OCI-M2 (cell line): ENCODE measurements around the gene TECTA.

Source experiments
- DNase-seq: peaks from one replicate; lab custom pipeline; 2025; ENCODE audit not compliant: unreplicated experiment; lab: John Stamatoyannopoulos, UW

TECTA gene

DNA sequence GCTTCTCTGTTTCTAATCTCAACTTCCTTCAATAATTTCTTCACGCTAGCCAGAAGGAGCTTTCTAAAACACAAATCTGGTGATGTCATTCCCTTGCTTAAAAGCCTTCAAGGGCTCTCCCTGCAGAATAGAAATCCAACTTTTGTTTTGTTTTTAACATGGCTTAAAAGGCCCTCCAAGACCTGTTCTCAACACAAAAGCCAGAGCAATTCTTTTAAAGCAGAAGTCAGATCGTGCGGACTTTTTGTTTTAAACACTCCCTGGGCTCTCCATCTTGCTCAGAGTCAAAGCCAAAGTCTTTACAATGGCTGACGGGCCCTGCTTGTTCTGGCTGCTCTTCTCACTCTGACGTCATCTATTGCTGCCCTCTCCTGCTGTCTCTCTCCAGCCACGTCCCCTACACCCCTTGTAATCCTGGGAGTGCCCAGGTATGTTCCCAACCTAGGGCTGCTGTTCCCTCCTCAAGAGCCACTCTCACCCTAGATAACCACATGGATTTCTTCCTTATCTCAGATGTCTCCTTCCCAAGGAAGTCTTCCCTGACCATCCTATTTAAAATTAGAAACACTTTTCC is 22.5 kb downstream of the TECTA start:
- DNase-seq, result no peak

DNA sequence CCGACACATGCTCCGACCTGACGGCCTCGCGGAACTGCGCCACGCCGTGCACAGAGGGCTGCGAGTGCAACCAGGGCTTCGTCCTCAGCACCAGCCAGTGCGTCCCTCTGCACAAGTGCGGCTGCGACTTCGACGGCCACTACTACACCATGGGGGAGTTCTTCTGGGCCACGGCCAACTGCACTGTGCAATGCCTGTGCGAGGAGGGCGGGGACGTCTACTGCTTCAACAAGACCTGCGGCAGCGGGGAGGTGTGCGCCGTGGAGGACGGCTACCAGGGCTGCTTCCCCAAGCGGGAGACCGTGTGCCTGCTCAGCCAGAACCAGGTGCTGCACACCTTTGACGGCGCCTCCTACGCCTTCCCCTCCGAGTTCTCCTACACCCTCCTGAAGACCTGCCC is 26.8 kb downstream of the TECTA start:
- no peak for DNase-seq

DNA sequence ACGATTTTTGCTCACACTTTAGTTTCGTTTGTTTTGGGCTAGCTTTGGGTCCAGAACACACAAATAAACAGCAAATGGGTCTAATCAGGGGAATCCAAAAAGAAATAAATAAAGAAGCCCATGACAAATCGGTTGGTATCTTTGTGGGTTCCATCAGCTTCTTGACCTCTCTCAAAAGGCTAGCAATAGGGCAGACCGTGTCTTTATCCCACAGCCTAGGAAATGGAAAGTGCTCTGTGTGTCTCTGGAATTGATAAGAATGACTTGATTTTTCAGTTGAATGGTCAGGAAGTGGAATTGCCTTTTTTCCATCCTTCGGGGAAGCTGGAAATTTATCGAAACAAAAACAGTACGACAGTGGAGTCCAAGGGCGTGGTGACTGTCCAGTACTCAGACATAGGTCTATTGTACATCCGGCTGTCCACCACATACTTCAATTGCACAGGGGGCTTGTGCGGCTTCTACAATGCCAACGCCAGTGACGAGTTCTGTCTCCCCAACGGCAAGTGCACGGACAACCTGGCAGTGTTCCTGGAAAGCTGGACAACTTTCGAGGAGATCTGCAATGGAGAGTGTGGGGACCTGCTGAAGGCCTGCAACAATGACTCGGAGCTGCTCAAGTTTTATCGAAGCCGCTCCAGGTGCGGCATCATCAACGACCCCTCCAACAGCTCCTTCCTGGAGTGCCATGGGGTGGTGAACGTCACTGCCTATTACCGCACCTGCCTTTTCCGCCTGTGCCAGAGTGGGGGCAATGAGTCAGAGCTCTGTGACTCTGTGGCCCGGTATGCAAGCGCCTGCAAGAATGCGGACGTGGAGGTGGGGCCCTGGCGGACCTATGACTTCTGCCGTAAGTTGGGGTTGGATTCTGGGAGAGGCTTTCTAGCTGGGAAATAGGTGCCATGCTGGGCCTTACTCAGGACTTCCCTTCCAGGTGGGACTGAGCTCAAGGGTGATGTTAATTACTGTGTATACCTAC is 28.6 kb downstream of the TECTA start:
- DNase-seq, result no peak

DNA sequence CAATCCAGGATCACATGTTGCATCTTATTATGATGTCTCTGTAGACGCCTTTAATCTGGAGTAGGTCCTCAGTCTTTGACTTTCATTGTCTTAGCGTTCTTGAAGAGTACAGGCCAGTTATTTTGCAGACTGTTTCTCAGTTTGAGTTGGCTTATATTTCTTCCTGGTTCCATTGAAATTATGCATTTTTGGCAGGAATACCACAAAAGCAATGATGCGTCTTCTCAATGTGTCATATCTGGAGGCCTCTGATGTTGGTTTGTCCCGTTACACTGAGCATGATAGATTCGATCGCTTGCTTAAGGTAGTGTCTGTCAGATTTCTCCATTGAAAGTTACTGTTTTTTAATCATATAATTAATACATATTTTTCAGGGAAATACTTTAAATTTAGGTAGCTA is 30.6 kb downstream of the TECTA start:
- DNase-seq, result no peak

DNA sequence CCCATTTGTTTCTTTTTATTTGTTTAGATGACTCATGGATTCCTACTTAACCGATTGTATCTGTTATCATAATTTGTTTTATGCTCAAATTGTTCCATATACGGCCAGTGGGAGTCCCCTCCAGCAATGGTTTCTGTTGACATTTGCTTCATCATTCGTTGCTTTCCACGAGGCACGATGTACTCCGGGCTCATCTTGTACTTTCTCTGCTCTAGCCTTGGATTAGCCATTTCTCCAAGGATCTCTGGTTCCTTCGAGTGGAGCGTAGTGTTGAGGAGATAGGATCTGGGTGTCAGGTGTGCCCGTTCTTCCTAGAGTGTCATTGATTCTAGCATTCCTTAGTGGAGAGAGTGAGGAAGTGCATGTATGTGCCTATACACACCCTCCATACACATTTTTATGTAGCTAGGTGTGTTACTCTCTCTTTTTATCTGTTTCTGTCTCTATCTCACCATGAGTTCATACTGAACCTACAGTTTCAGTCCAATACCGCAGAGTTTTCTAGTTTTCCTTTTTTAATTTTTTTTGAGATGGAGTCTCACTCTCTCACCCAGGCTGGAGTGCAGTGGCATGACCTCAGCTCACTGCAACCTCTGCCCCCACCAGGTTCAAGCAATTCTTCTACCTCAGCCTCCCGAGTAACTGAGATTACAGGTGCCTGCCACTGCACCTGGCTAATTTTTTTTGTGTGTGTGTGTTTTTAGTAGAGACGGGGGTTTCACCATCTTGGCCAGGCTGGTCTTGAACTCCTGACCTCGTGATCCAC is 31.4 kb downstream of the TECTA start:
- DNase-seq, result no peak

DNA sequence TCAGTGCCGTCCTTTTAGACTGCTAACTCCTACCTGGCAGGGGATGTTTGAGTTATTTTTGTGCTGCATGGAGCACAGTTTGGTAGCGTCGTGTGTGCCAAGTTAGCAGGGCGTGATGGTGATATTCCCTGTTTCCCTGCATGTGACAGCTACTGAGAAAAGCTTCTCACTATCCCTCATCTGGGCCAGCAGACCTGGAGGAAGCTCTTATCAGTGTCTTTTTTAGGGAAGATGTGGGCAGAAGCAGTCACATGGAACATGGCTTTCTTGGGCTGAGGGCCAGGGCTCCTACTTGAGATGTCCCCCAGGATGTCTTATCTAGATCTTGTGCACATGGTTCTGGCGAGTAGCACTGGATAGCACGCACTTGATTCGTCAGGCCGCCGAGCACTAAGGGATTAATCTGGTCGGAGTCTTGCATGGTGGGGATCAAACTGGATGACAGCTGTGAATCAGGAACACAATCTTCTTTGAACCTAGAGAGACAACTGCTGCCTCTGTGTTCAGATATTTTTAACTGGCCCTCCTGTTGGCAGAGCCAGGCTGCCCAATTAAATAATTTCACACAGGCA is 33.8 kb downstream of the TECTA start:
- DNase-seq, result no peak

DNA sequence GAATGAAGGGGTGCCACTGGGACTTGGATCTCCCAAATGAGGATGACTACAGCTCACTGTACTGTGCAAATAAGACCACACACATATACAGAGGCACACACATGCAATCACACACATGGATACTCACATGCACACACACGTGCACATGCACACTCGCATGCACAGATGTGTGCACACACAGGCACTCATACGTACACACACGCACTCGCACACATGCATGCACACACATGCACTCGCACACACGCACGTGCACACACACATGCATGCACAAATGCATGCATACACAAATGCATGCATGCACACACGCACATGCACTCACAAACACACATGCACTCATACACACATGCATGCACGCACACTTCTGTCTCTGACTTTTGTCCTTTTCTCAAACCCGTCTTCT is 36.0 kb downstream of the TECTA start:
- DNase-seq, result no peak

DNA sequence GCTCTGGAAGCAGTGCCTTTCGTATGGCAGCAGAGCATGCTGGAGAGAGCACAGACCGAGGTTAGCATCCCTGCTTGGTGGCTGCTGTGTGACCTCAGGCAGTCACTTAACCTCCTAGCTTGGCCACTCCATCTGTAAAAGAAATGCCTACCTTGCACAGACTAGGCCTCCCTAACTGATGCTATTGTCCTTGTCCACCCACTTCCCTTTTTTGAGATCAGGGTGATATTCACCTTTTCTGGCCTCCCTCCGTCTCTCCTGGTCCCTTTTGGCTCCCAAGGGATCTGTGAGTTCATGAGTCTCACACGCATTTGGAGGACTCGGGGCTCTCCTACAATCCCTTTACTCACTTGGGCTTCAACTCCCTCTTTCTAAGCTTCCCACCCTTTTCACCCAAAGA is 37.2 kb downstream of the TECTA start:
- no peak for DNase-seq

DNA sequence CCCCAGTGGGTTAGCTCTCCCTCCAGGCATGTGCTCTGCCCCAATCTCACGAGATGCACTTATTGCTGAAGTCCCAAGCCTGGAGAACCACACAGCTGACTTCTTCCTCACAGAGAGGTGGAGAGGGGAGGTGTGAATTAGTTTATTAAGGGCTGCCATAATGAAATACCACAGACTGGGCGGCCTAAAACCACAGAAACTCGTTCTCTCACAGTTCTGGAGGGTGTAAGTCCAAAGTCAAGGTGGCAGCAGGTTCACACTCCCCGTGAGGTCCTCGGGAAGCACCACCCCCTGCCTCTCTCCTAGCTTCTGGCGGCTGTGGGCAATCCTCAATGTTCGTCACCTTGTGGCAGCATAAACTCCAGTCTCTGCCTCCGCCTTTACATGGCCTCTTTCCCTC is 39.3 kb downstream of the TECTA start:
- DNase-seq, result no peak

DNA sequence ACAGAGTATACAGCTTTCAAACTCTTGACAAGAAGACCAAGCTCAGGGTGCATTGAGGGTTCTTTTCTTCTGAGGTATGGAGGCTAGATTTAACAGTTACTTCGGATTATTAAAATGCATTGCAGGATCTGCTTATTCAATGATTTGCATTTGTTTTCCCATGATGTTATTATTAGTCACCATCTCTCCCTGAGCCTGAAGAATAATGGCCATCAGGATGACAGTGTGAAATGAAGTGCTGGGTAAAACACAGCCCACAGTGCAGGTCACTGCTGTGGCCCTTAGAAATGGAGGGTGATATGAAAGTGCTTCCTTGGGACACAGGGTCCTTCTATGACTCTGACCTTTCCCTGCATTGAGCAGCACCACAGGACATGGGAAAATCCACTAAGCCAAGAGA is 40.0 kb downstream of the TECTA start:
- DNase-seq, result no peak

DNA sequence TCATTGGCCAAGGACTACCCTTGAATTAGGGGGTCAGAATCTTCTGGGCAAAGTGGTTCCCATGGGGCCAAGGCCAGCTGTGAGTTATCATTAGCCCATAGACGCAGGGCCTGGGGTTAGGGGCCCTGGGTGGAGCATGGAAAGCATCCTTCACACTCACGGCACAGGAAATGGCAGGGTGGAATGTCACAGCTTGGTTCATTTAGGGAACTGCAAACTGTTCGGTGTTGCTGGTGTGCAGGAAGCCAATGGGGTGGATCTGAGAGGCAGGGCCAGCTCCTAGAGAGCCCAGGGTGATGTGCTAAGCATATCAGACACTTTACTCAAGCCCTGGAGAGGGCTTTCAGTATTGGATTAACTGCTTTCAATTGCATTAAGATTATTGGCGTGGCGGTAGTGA is 42.9 kb downstream of the TECTA start:
- DNase-seq, result no peak

DNA sequence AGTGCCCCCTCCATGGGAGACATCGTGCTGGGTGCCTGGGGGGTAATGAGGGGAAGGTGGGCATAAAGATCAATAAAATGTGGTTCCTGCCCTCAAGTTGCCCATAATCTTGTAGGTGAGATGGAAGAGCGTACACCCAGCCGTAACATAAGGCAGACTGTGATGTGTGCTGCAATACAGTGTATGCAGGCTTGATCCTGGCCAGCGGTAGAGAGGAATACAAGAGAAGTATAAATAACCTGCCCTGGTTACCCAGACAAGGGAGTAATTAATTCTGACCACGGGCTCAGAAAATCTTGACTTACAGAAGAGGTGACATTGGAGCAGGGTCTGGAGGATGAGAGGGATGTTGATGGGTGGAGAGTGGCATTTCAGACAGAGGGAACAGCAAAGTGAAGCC is 43.7 kb downstream of the TECTA start:
- no peak for DNase-seq

DNA sequence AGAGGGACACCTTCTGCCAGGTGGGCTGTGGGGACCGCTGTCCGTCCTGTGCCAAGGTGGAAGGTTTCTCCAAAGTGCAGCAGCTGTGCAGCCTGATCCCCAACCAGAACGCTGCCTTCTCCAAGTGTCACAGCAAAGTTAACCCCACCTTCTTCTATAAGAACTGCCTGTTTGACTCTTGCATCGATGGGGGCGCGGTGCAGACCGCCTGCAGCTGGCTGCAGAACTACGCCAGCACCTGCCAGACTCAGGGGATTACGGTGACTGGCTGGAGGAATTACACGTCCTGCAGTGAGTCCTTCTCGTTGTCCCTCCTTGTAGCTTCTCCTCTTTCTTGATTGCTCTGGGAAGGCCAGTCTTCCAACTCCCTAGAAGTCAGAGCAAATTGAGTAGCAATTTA is 44.8 kb downstream of the TECTA start:
- DNase-seq, result no peak

DNA sequence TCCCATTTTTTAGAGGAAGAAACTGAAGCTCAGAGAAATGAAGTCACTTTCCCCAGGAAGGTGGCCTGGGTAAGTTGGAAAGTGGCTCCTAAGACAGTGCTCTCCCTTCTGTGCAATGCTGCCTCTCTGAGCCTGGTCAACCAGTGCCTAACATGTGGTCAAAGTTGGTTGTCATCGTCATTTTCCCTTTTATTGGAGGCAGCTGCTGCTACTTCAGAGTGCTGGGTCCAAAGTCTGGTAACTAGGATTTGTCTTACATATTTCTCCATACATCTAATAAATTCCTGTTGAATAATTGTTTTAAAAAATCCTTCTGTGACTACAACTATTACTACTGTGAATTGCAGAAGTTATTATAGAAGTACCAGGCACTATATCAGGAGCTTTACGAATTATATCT is 48.1 kb downstream of the TECTA start:
- DNase-seq, result no peak

DNA sequence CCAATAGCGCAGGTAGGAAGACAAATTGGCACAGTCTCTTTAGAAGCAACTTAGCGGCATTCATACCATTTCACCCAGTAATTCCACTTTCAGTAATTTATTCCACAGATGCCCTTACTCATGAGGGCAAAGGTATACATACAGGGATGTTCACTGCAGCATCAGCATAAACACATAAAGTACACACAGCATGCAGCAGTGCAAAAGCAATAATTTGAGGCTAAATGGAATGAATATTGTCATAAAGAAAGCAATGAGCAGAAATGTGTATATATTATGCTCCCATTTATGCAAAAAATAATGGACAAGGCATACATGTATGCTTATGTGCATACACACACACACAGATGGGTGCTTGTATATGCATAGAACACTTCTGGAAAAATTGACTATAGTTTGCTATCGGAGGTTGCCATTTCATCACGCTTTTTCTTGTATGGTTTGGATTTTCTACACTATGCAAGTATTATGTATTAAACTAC is 50.2 kb downstream of the TECTA start:
- DNase-seq, result no peak

DNA sequence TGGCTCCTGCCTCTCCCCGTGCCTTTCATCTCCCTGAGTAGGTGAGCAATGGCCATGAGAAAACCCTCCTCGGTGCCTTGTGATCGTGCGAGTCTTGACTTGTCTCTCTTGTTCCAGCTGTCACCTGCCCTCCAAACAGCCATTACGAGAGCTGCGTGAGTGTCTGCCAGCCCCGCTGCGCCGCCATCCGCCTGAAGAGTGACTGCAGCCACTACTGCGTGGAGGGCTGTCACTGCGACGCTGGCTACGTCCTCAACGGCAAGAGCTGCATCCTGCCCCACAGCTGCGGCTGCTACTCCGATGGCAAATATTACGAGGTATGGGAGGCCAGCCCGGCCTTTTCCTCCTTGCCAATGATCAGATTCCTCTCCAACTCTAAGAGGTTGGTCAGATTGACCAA is 51.7 kb downstream of the TECTA start:
- no peak for DNase-seq

DNA sequence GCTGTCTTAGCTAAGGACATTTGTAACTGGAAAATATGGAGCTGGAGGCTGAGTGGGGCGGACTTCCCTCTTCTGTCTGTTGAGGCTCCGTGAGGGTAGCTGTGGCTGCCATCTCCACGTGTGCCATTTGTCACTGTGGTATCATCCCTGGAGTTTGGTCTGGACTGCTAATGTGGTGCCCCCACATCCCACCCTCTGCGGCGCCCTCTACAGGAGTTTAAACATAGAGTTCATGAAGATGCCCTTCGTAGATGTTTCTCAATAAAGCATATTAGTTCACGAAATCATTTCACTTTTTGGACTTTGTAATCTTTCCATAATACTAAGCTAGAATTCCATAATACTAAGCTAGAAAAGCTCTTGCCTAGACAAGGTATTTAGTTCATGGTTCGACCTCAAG is 52.4 kb downstream of the TECTA start:
- no peak for DNase-seq

DNA sequence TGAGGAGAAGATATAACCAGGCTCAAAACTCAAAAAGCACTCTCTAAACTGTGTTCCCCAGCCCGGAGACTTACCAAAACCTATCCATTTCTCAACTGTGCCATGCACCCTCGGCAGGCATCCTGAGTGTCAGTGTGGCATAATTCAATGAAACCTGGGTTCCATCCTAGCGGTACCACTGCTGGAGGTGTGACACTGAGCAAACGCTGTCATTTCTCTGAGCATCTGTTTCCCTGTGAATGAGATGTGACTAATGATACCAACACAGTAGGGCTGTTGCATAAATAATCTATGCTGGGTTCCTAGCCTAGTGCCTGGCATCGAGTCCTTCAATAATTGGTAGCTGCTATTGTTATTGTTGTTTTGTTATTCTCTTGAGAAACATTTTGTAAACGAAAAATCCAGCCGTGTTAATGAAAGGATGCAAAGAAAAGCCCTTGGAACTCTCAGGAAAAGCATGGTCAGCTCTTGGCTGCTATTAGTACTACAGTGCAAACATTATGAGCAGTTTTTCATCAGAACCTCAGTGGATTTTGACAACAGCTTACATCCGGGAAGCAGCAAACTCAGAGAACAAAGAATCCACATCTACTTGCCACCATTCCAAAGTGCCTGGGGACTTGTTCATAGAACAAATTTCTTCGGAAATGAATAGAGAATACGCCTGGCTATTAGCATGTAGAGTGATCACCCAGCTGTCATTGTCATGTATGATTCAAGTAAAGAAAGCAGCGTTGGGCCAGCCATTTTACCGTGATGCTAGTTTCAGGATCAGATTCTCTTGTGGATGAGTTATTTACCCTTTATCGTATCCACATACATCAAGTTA is 53.7 kb downstream of the TECTA start:
- no peak for DNase-seq

DNA sequence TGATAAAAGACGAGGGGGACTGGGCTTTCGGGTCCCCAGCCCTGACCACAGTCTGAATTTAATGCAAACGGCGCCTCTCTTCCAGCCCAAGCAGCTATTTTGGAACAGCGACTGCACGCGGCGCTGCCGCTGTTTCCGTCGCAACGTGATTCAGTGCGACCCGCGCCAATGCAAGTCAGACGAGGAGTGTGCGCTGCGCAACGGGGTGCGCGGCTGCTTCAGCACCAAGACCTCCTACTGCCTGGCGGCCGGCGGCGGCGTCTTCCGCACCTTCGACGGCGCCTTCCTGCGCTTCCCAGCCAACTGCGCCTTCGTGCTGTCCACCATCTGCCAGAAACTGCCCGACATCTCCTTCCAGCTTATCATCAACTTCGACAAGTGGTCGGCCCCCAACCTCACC is 56.7 kb downstream of the TECTA start:
- DNase-seq, result no peak

DNA sequence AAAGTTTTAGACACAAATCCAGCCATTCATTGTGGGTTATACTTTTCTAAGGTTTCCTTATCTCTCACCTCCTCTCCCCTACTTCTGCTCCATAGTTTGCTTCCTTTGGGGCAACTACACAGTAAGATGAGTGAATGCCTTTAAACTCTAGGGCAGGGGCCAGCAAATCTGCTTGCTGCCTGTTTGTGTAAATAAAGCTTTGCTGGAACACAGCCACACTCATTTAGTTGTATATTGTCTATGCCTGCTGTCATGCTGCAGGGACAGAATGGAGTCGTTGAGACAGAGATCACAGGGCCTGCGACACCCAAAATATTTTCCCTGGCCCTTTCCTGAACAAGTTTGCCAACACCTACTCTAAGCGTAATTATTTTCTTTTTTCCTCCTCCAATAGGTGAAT is 58.7 kb downstream of the TECTA start:
- DNase-seq, result no peak
